Spleen (tissue), 11 donors: ENCODE measurements around the gene PAPOLA. TPM values are rescaled to one million over a fixed set of nuclear protein-coding genes. Genes with fewer than 3 reads are reported as not detected.

Experiments
- DNase-seq: peaks from one replicate; pipeline ENCODE4 v3.0.0-alpha.2; 2020
- H3K27ac ChIP-seq, 8 donors: fragments of 200-600 bp; sonication (generic) in 7 of 8; 1 replicate in 4 of 8; 2 replicates in 4 of 8; pipeline versions ENCODE4 v1.5.0 to v1.8.0; 2016 to 2021; ENCODE audit warnings: inconsistent platforms in 4 of 8, mild to moderate bottlenecking in 4 of 8, moderate library complexity in 1 of 8
- H3K27me3 ChIP-seq, 7 donors: fragments of 200-600 bp; sonication (generic) in 6 of 7; replicated peaks in 1 of 7; 1 replicate in 4 of 7; 2 replicates in 3 of 7; pipeline versions ENCODE4 v1.5.0 to v1.8.0; 2016 to 2021; ENCODE audit warnings: inconsistent platforms in 3 of 7, mild to moderate bottlenecking in 1 of 7
- H3K36me3 ChIP-seq, 6 donors: fragments of 200-600 bp; sonication (generic) in 5 of 6; 1 replicate in 4 of 6; 2 replicates in 2 of 6; pipeline versions ENCODE4 v1.5.0 to v1.8.0; 2016 to 2021; ENCODE audit warnings: inconsistent platforms in 2 of 6
- H3K4me1 ChIP-seq, 6 donors: fragments of 200-600 bp; sonication (generic) in 5 of 6; 1 replicate in 3 of 6; 2 replicates in 3 of 6; pipeline versions ENCODE4 v1.5.0 to v1.8.0; 2016 to 2021; ENCODE audit warnings: inconsistent platforms in 3 of 6
- H3K4me3 ChIP-seq, 8 donors: fragments of 200-600 bp; sonication (generic) in 7 of 8; 1 replicate in 4 of 8; 2 replicates in 4 of 8; pipeline versions ENCODE4 v1.5.0 to v1.8.0; 2016 to 2021; ENCODE audit warnings: inconsistent platforms in 4 of 8, mild to moderate bottlenecking in 4 of 8, moderate library complexity in 2 of 8
- H3K9me3 ChIP-seq, 8 donors: fragments of 200-600 bp; sonication (generic) in 7 of 8; 1 replicate in 4 of 8; 2 replicates in 4 of 8; pipeline versions ENCODE4 v1.5.0 to v1.8.0; 2016 to 2021; ENCODE audit warnings: inconsistent platforms in 4 of 8
- POLR2A ChIP-seq, 3 donors: fragments of 450-650 bp; IDR thresholded peaks; one replicate each; pipeline ENCODE4 v1.5.1; 2017; ENCODE audit warnings: antibody characterized with exemption in 3 of 3, mild to moderate bottlenecking in 1 of 3
- POLR2AphosphoS5 ChIP-seq, 3 donors: sonication (generic); formaldehyde crosslinking; IDR thresholded peaks; one replicate each; pipeline ENCODE4 v1.5.1; 2017; ENCODE audit warnings: antibody characterized with exemption in 3 of 3
- WGBS, 5 donors: extraction: QIAGEN DNeasy Blood & Tissue Kit in 3 of 5; methylation state at CpG; one replicate each; pipeline versions ENCODE4 v1.1.5 to v1.1.7; 2013 to 2018; 5-methylcytosine and 5-hydroxymethylcytosine counted together
- intact Hi-C: fragments of 100-400 bp; cut with DNase I; formaldehyde crosslinking; loops from one replicate; pipeline ENCODE4 v1.15.0; 2023; ENCODE audit warnings: low total_unique reads
- polyA plus RNA-seq, 3 donors: library from polyadenylated mRNA; stranded (reverse); fragments of 200-250 nt; gene quantifications; one replicate each; pipeline ENCODE4 v1.2.1, GENCODE V29; 2013
- total RNA-seq, 7 donors: library from RNA; depleted of rRNA in 3 of 7; stranded (reverse); fragments of >200 nt in 3 of 7; fragmentation: NEBNext Ultra II Directional in 4 of 7; extraction: Animal tissue kit (Norgen Biotek cat#: 25700) in 4 of 7; gene quantifications; one replicate each; pipeline versions ENCODE4 v1.1.0 to v1.2.1, GENCODE V29; 2016 to 2021
- TF ChIP-seq, protein P1 (sequence below), 11 experiments: fragments of 200-600 bp in 7 of 11; fragments of 450-650 bp in 4 of 11; sonication (generic) in 4 of 11; IDR thresholded peaks in 8 of 11; conservative IDR thresholded peaks in 3 of 11; 1 replicate in 7 of 11; 2 replicates in 4 of 11; pipeline versions ENCODE4 v1.4.0 to v1.8.0; 2016 to 2021; ENCODE audit warnings: antibody characterized with exemption in 11 of 11, inconsistent platforms in 4 of 11, mild to moderate bottlenecking in 1 of 11
- donor health status: healthy with polysubstance abuse.
- donor health status: DM: no; HTN: no; CAD: no; lungs with moderate emphysema.
- donor health status: DM: no; HTN: no; CAD: no.
- donor health status: Bipolar disorder and iron deficiency.
- donor health status: healthy.
- donor health status: DM: no; HTN: no; CAD: no.
- donor health status: DM: yes; HTN: yes; CAD: no.

PAPOLA gene
- total and polyA plus RNA-seq, 10 donors: 56.4 to 311 (median 201) TPM

DNA sequence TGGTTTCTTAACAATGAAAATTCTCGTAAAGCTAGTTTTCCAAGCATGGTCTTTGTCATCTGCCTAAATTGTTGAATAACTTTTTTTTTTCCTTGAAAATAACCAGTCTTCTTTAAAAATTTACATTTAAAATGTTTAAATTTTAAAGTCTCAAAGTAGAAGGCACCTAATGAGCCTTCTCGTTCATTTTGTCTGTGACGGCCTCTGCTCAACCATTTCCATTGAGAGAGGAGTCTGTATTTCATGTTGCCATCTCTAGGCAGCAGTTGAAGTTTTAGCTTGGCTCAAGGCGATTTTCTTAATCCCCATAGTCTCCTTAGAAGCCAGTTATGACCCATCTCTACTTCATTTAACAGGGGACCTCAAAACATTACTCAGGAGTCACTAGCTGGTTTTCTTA lies 69.1 kb downstream of the PAPOLA start:
- intact Hi-C loops: no loop called here
- WGBS, 5 donors: 95 to 99% (median 96%) methylated on average over 4 of the region's 4 CpGs
- no peak for DNase-seq
- TF ChIP-seq, protein P1, sequence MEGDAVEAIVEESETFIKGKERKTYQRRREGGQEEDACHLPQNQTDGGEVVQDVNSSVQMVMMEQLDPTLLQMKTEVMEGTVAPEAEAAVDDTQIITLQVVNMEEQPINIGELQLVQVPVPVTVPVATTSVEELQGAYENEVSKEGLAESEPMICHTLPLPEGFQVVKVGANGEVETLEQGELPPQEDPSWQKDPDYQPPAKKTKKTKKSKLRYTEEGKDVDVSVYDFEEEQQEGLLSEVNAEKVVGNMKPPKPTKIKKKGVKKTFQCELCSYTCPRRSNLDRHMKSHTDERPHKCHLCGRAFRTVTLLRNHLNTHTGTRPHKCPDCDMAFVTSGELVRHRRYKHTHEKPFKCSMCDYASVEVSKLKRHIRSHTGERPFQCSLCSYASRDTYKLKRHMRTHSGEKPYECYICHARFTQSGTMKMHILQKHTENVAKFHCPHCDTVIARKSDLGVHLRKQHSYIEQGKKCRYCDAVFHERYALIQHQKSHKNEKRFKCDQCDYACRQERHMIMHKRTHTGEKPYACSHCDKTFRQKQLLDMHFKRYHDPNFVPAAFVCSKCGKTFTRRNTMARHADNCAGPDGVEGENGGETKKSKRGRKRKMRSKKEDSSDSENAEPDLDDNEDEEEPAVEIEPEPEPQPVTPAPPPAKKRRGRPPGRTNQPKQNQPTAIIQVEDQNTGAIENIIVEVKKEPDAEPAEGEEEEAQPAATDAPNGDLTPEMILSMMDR (IDR thresholded peaks at IDR 0.05 in 8 of 11, conservative IDR thresholded peaks at IDR 0.05 in 3 of 11): no peak
- Histone ChIP-seq H3K4me1 (peaks cover 0 to 8% (median 0%) of the 10 kb centered on the region in 6 donors), H3K27me3 (no peaks in the 10 kb centered on the region), H3K27ac (no peak overlapping the region), H3K36me3 (peaks cover 0 to 73% (median 13%) of the 10 kb centered on the region in 6 donors), H3K9me3 (no peaks in the 10 kb centered on the region), H3K4me3 (no peak overlapping the region)

DNA sequence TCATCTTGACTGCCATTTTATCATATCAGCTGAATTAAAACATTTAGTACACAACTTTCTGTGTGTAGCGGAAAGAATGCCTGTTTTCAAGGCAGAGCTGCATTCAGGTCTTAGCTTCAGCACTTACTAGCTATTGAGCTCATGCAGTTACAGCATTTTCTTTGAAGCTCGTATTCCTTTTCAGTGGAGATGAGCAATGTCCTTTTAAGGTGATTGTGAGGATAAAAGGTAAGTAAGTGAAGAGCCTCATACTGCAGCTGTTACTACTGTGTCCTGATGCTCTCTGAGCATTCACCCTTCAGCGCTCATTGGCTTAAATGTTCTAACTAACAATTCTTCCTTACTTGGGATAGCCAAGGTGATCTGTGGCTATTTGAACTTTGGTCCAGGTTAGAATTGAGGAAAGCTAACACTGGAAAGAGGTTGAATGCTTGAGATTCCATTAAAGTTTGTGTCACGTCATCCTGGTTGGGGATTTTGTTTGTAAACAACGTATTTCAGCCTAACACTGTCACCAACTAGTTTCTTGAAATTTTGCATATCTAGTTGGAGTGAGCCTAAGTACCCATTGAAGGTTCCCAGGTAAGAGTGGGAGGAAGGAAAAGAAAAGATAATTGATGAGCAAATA lies 71.4 kb downstream of the PAPOLA start:
- H3K27me3 ChIP-seq: no peaks in the 10 kb centered on the region

DNA sequence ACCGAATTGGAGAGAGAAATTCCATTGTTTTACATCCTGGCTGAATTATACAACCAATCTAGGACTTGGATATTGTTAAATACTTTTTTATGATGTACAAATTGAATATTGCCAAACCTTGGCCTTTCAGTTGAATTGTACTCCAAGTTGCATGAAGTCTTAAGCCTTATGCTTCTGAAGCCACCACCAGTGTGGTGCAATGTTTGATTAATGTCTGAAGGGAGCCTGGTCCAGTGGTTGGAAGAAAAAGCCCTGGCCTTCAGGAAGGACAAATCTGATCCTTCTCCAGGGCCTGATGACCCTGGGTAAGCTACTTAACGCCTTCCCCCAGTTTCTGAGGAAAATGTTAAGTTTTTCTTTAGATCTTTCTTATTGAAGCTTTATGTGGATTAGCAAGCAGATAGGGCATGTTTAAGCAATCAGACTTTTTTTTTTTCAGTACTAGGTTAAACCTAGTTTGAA lies 72.0 kb downstream of the PAPOLA start:
- WGBS, 5 donors: 87 to 93% (median 89%) methylated on average over 2 of the region's 2 CpGs
- Histone ChIP-seq H3K4me1 (peaks cover 0 to 21% (median 2%) of the 10 kb centered on the region in 6 donors), H3K36me3 (peaks cover 0 to 45% (median 5%) of the 10 kb centered on the region in 6 donors), H3K9me3 (no peaks in the 10 kb centered on the region), H3K4me3 (no peak overlapping the region), H3K27ac (no peak overlapping the region), H3K27me3 (no peaks in the 10 kb centered on the region)
- DNase-seq: no peak
- TF ChIP-seq POLR2AphosphoS5 (IDR thresholded peaks at IDR 0.05): no peak
- TF ChIP-seq, protein P1 (IDR thresholded peaks at IDR 0.05 in 8 of 11, conservative IDR thresholded peaks at IDR 0.05 in 3 of 11): no peak
- TF ChIP-seq POLR2A (IDR thresholded peaks at IDR 0.05): no peak
- intact Hi-C loops: no loop called here

More for the DNA sequence above, 71.4 kb downstream of the PAPOLA start:
- H3K36me3 ChIP-seq: peaks cover 0 to 51% (median 6%) of the 10 kb centered on the region in 6 donors
- TF ChIP-seq, protein P1 (IDR thresholded peaks at IDR 0.05 in 8 of 11, conservative IDR thresholded peaks at IDR 0.05 in 3 of 11): no peak
- TF ChIP-seq POLR2A (IDR thresholded peaks at IDR 0.05): no peak
- TF ChIP-seq POLR2AphosphoS5 (IDR thresholded peaks at IDR 0.05): no peak
- H3K4me3 ChIP-seq: no peak overlapping the region
- intact Hi-C loops: no loop called here
- no peak overlapping the region for H3K27ac ChIP-seq
- H3K4me1 ChIP-seq: peaks cover 0 to 21% (median 2%) of the 10 kb centered on the region in 6 donors
- DNase-seq: no peak
- WGBS, 5 donors: 93 to 98% (median 96%) methylated on average over 5 of the region's 5 CpGs
- H3K9me3 ChIP-seq: no peaks in the 10 kb centered on the region
